ENCODE data around the gene TNS3. TPM values are rescaled to one million over a fixed set of nuclear protein-coding genes. Genes with fewer than 3 reads are reported as not detected.

The TNS3 gene
- total and polyA plus RNA-seq, 2 of the 13 experiments (the other 11 are each of a cell fraction or from before 2014, with no cell fraction given), result 52.9 to 55.7 TPM

DNA sequence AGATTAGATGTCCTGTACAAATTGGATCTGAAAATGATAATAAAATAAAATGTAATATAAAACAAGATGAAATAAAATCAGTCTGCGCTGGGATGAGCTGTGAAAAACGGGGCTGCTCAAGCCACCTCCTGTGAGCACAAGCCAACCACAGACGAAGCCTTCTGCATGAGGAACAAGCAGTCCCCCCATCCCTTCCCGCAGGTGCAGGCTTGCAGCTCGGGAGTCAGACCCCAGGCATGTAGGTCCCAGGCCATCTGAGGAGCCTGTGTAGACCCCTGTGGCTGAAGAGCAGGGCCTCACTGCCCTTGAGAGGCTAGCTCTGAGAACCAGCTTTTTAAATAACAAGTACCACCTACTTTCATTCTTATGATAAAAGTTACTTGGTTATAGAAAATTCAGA lies 123.4 kb downstream of the TNS3 start:
- in situ Hi-C loops (cut with HindIII; ENCODE audit: extremely low pct_ligation_motif_present, low pct_unique_long_range_greater_than_20kb), result no loop called here
- Histone ChIP-seq H3K9ac (ENCODE audit: insufficient read depth, low read depth, low read length) (no peak overlapping the region), H2AFZ (ENCODE audit: low read length) (no peak overlapping the region), H3K4me1 (ENCODE audit: insufficient read depth, low read length) (peaks cover 55% of the 10 kb centered on the region), H3K27me3 (ENCODE audit: control insufficient read depth in 1 of 2, insufficient read depth in 2 of 2, low read length in 2 of 2) (no peaks in the 10 kb centered on the region), H3K36me3 (replicated peaks in 1 of 2; ENCODE audit: control insufficient read depth in 1 of 2, insufficient read depth in 2 of 2, low read length in 2 of 2) (peaks cover 22 to 38% of the 10 kb centered on the region in 2 experiments; a peak in 4 of 5 replicates), H3K9me3 (ENCODE audit: low read length) (no peaks in the 10 kb centered on the region), H3K79me2 (ENCODE audit: insufficient read depth, low read length) (peaks cover 95% of the 10 kb centered on the region), H3K27ac (ENCODE audit: extremely low read length, insufficient read depth, low read length) (no peak overlapping the region), H4K20me1 (ENCODE audit: insufficient read depth, low read length) (peaks cover 80% of the 10 kb centered on the region), H3K4me3 (replicated peaks in 1 of 3; ENCODE audit: insufficient read depth in 1 of 3, low read depth in 2 of 3, low read length in 3 of 3) (no peak overlapping the region), H3K4me2 (ENCODE audit: low read depth, low read length) (no peak overlapping the region)
- BruUV-seq (replicated peaks), result no TSS peak
- WGBS (ENCODE audit: low lambda C conversion rate), result 91% methylated on average over 4 of the region's 5 CpGs
- ChIA-PET POLR2A (interaction anchor here (0.7 to 2.1 kb wide), 7 partner anchors 12 to 81 kb away, joined by 3 to 21 read pairs (median 4); no protein-coding TSS in a partner anchor), CTCF (ENCODE audit: low intra/inter-chr PET ratio, low total read pairs) (no interaction called here)
- ATAC-seq (no peak), FAIRE-seq (no peak), DNase-seq (ENCODE audit: low spot score) (no peak)
- no peak for TF ChIP-seq PHF5A (CRISPR knock-in tag; IDR thresholded peaks at IDR 0.05; ENCODE audit: low read depth, unreplicated experiment)
- TF ChIP-seq, protein P1, sequence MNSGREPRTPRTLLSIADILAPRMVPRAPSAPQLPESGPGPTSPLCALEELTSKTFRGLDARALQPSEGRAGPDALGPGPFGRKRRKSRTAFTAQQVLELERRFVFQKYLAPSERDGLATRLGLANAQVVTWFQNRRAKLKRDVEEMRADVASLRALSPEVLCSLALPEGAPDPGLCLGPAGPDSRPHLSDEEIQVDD (CRISPR knock-in tag; IDR thresholded peaks at IDR 0.05; ENCODE audit: borderline replicate concordance), result no peak
- no peak for TF ChIP-seq TCF12 (IDR thresholded peaks at IDR 0.05)
- TF ChIP-seq TCF12 (CRISPR knock-in tag; IDR thresholded peaks at IDR 0.05), result no peak
- intact Hi-C loops (cut with micrococcal nuclease; ENCODE audit: unreplicated experiment), result no loop called here

DNA sequence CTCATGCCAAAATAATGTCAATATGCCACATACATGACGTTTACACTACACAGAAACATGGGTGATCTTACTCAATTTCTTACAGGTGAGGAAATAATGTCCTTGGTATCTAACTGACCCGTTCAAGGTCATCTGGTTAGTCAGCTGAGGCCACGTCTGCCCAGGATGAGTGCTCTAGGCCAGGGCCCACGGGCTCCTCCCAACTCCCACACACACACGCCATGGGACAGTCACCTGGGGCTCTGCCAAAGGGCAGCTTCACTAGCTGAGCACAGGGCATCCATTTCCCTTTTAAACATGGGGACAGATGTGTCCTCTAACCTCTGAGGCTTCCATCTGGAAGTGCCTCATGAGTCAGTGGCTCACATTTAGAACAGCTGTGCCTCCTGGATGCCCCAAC lies 123.9 kb downstream of the TNS3 start:
- Histone ChIP-seq H2AFZ (ENCODE audit: low read length) (no peak overlapping the region), H3K27ac (ENCODE audit: extremely low read length, insufficient read depth, low read length) (no peak overlapping the region), H3K9ac (ENCODE audit: insufficient read depth, low read depth, low read length) (no peak overlapping the region), H3K4me1 (ENCODE audit: insufficient read depth, low read length) (peaks cover 55% of the 10 kb centered on the region), H4K20me1 (ENCODE audit: insufficient read depth, low read length) (peaks cover 81% of the 10 kb centered on the region), H3K9me3 (ENCODE audit: low read length) (no peaks in the 10 kb centered on the region), H3K79me2 (ENCODE audit: insufficient read depth, low read length) (peaks cover 95% of the 10 kb centered on the region), H3K27me3 (ENCODE audit: control insufficient read depth in 1 of 2, insufficient read depth in 2 of 2, low read length in 2 of 2) (no peaks in the 10 kb centered on the region), H3K36me3 (replicated peaks in 1 of 2; ENCODE audit: control insufficient read depth in 1 of 2, insufficient read depth in 2 of 2, low read length in 2 of 2) (peaks cover 20 to 36% of the 10 kb centered on the region in 2 experiments; a peak in 4 of 5 replicates), H3K4me3 (replicated peaks in 1 of 3; ENCODE audit: insufficient read depth in 1 of 3, low read depth in 2 of 3, low read length in 3 of 3) (no peak overlapping the region), H3K4me2 (ENCODE audit: low read depth, low read length) (no peak overlapping the region)
- no TSS peak for BruUV-seq (replicated peaks)
- FAIRE-seq, result no peak
- ChIA-PET CTCF (ENCODE audit: low intra/inter-chr PET ratio, low total read pairs) (no interaction called here), POLR2A (interaction anchor here (0.7 to 2.1 kb wide), 8 partner anchors 13 to 82 kb away, joined by 3 to 21 read pairs (median 4); no protein-coding TSS in a partner anchor)
- intact Hi-C loops (cut with micrococcal nuclease; ENCODE audit: unreplicated experiment), result no loop called here
- in situ Hi-C loops (cut with HindIII; ENCODE audit: extremely low pct_ligation_motif_present, low pct_unique_long_range_greater_than_20kb), result no loop called here
- WGBS (ENCODE audit: low lambda C conversion rate), result 48% methylated on average over 3 of the region's 5 CpGs
- peak; percentile 54 for ATAC-seq
- DNase-seq (ENCODE audit: low spot score), result peak; percentile 37
- TF ChIP-seq SIN3B (IDR thresholded peaks at IDR 0.05; ENCODE audit: low read length), result no peak
- no peak for TF ChIP-seq ZNF558 (CRISPR knock-in tag; IDR thresholded peaks at IDR 0.05; ENCODE audit: borderline replicate concordance)
- TF ChIP-seq, protein P2, sequence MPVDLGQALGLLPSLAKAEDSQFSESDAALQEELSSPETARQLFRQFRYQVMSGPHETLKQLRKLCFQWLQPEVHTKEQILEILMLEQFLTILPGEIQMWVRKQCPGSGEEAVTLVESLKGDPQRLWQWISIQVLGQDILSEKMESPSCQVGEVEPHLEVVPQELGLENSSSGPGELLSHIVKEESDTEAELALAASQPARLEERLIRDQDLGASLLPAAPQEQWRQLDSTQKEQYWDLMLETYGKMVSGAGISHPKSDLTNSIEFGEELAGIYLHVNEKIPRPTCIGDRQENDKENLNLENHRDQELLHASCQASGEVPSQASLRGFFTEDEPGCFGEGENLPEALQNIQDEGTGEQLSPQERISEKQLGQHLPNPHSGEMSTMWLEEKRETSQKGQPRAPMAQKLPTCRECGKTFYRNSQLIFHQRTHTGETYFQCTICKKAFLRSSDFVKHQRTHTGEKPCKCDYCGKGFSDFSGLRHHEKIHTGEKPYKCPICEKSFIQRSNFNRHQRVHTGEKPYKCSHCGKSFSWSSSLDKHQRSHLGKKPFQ (CRISPR knock-in tag; IDR thresholded peaks at IDR 0.05; ENCODE audit: insufficient replicate concordance), result no peak
- TF ChIP-seq SIX4 (CRISPR knock-in tag; IDR thresholded peaks at IDR 0.05), result no peak
- no peak for TF ChIP-seq ZKSCAN1 (IDR thresholded peaks at IDR 0.05; ENCODE audit: low read length)
- no peak for TF ChIP-seq GLI4 (CRISPR knock-in tag; IDR thresholded peaks at IDR 0.05; ENCODE audit: borderline replicate concordance)
- TF ChIP-seq MAFF (IDR thresholded peaks at IDR 0.05; ENCODE audit: low read depth, low read length), result no peak
- TF ChIP-seq NCOA2 (CRISPR knock-in tag; IDR thresholded peaks at IDR 0.05), result 0 out of 2 replicates have a peak, but pooled peaks have one; percentile 33
- TF ChIP-seq BRD4 (CRISPR knock-in tag; IDR thresholded peaks at IDR 0.05), result no peak
- 0 out of 2 replicates have a peak, but pooled peaks have one; percentile 13 for TF ChIP-seq RXRA (CRISPR knock-in tag; IDR thresholded peaks at IDR 0.05)
- TF ChIP-seq KAT8 (CRISPR knock-in tag; IDR thresholded peaks at IDR 0.05), result no peak

Measured in HepG2 (cell line).